ENCODE measurements around the gene KDM2B. TPM values are rescaled to one million over a fixed set of nuclear protein-coding genes. Genes with fewer than 3 reads are reported as not detected.

KDM2B gene
- total and polyA plus RNA-seq, 10 of the 15 experiments (the other 5 are each of a cell fraction or from before 2014, with no cell fraction given), result 13.6 to 124 (median 40.4) TPM

DNA sequence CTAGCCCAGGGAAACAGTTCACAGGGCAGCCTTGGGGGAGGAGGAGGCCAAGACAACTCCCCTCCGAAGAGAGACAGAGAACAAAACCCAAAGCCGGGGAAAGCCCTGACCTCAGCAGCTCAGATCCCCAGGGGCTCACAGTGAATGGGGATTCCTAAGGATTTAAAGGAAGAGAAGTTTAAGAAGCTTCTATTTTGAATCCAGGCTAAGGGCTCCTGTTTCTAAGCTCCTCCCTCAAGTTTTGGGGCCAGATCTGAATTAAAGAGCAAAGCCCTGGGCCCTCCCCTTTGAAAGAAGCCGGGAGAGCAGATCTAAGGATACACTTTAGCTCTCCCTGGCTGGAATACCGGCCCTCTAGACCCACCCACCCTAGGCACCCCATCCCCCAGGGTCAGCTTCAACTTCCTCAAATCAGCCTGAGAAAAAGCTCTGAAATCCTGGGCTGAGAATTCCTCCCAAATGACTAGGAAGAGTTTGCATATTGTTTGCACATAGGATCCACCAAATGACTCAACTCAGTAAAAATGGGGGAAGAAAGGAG lies 3.9 kb downstream of the KDM2B start (continued):
- TF ChIP-seq, protein P1, sequence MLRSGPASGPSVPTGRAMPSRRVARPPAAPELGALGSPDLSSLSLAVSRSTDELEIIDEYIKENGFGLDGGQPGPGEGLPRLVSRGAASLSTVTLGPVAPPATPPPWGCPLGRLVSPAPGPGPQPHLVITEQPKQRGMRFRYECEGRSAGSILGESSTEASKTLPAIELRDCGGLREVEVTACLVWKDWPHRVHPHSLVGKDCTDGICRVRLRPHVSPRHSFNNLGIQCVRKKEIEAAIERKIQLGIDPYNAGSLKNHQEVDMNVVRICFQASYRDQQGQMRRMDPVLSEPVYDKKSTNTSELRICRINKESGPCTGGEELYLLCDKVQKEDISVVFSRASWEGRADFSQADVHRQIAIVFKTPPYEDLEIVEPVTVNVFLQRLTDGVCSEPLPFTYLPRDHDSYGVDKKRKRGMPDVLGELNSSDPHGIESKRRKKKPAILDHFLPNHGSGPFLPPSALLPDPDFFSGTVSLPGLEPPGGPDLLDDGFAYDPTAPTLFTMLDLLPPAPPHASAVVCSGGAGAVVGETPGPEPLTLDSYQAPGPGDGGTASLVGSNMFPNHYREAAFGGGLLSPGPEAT (IDR thresholded peaks at IDR 0.05; ENCODE audit: low read depth), result peak; percentile 69; the same call in 1 of the 2 replicates

DNA sequence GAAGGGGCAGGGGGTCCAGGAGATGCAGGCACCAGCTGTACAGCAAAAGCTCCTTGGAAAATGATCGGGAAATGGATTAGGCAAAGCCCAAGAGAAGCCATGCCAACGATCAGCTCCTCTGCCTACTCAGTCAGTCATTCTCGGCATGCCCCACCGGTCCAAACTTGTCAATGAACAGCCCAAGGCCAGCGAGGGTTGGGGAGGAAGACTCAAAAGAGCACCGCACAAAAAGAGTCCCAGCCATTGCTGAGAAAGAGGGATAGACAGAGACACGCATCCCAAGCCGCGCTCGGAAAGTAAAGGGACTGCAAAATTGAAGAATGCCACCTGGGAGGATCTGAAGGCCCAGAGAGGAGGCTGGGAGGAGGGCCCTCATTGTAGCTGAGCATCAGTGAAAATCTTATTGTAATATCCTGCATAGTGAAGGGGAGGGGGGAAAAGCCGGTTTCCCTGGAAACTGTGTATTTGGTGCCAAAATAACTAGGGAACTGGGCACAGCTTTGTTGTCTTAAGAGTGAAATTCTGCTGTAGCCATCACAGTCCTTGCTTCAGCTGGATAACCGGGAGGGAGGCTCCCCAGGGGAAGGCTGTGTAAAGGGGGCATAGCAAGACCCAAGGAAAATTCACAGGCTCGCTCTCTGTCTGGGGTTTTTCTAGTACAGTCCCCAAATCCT lies 4.7 kb downstream of the KDM2B start:
- ChIA-PET POLR2A (interaction anchor here (0.5 to 8.1 kb wide), 14 partner anchors 8 to 1615 kb away, joined by 3 to 87 read pairs (median 4); partner anchors contain the start of gene ORAI1), CTCF (interaction anchor here (0.6 to 5.1 kb wide), 12 partner anchors 10 to 218 kb away, joined by 3 to 40 read pairs (median 4); partner anchors contain the start of gene MORN3), SMC1A (ENCODE audit: uncharacterized antibody, unreplicated experiment) (interaction anchor here (0.9 to 7.3 kb wide), 14 partner anchors 10 to 111 kb away, joined by 3 to 48 read pairs (median 4); no protein-coding TSS in a partner anchor), RAD21 (ENCODE audit: unreplicated experiment) (interaction anchor here (0.8 to 5.8 kb wide), 15 partner anchors 15 to 110 kb away, joined by 3 to 51 read pairs (median 4); partner anchors contain the start of gene ORAI1)
- Histone ChIP-seq H3K4me3 (no peak overlapping the region), H3K9ac (ENCODE audit: control insufficient read depth, insufficient read depth, low read length) (no peak overlapping the region), H2AFZ (ENCODE audit: control insufficient read depth, low read depth, low read length) (no peak overlapping the region), H3K79me2 (ENCODE audit: control insufficient read depth, insufficient read depth, low read length) (peaks cover 8% of the 10 kb centered on the region), H3K27ac (ENCODE audit: control insufficient read depth, insufficient read depth) (no peak overlapping the region), H3K9me3 (replicated peaks; ENCODE audit: control insufficient read depth, insufficient read depth, low read length) (no peaks in the 10 kb centered on the region), H3K27me3 (replicated peaks in 1 of 2; ENCODE audit: control insufficient read depth in 2 of 2, insufficient read depth in 2 of 2, low read length in 1 of 2) (no peaks in the 10 kb centered on the region), H3K4me2 (ENCODE audit: control insufficient read depth, insufficient read depth) (peak overlapping the region; percentile 18; the same call in 1 of the 2 replicates), H3K36me3 (ENCODE audit: control insufficient read depth in 2 of 2, insufficient read depth in 2 of 2, low read length in 1 of 2) (no peaks in the 10 kb centered on the region; a peak in 1 of 4 replicates), H4K20me1 (ENCODE audit: control insufficient read depth, insufficient read depth) (no peaks in the 10 kb centered on the region), H3K4me1 (ENCODE audit: control insufficient read depth, insufficient read depth, low read length) (peaks cover 12% of the 10 kb centered on the region)
- BruUV-seq (replicated peaks), result TSS peak; percentile 30
- FAIRE-seq, result no peak
- WGBS (ENCODE audit: insufficient coverage, insufficient replicate concordance, low lambda C conversion rate, missing lambda C conversion rate), result 92% methylated on average over 13 of the region's 13 CpGs
- no peak for ATAC-seq
- no peak for DNase-seq (ENCODE audit: low read depth, low spot score)
- in situ Hi-C loops (cut with MboI), result no loop called here
- intact Hi-C loops (cut with micrococcal nuclease; ENCODE audit: unreplicated experiment), result no loop called here
- TF ChIP-seq ZNF384 (IDR thresholded peaks at IDR 0.05; ENCODE audit: borderline replicate concordance, low read depth, low read length) (no peak), NR2F1 (conservative IDR thresholded peaks at IDR 0.05) (no peak), YBX1 (IDR thresholded peaks at IDR 0.05) (no peak), NFXL1 (IDR thresholded peaks at IDR 0.05; ENCODE audit: borderline replicate concordance) (no peak), TARDBP (IDR thresholded peaks at IDR 0.05; ENCODE audit: borderline replicate concordance) (no peak), FOXK2 (IDR thresholded peaks at IDR 0.05) (no peak)
- TF ChIP-seq, protein P2, sequence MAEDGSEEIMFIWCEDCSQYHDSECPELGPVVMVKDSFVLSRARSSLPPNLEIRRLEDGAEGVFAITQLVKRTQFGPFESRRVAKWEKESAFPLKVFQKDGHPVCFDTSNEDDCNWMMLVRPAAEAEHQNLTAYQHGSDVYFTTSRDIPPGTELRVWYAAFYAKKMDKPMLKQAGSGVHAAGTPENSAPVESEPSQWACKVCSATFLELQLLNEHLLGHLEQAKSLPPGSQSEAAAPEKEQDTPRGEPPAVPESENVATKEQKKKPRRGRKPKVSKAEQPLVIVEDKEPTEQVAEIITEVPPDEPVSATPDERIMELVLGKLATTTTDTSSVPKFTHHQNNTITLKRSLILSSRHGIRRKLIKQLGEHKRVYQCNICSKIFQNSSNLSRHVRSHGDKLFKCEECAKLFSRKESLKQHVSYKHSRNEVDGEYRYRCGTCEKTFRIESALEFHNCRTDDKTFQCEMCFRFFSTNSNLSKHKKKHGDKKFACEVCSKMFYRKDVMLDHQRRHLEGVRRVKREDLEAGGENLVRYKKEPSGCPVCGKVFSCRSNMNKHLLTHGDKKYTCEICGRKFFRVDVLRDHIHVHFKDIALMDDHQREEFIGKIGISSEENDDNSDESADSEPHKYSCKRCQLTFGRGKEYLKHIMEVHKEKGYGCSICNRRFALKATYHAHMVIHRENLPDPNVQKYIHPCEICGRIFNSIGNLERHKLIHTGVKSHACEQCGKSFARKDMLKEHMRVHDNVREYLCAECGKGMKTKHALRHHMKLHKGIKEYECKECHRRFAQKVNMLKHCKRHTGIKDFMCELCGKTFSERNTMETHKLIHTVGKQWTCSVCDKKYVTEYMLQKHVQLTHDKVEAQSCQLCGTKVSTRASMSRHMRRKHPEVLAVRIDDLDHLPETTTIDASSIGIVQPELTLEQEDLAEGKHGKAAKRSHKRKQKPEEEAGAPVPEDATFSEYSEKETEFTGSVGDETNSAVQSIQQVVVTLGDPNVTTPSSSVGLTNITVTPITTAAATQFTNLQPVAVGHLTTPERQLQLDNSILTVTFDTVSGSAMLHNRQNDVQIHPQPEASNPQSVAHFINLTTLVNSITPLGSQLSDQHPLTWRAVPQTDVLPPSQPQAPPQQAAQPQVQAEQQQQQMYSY (CRISPR knock-in tag; IDR thresholded peaks at IDR 0.05), result no peak
- TF ChIP-seq, protein P3, sequence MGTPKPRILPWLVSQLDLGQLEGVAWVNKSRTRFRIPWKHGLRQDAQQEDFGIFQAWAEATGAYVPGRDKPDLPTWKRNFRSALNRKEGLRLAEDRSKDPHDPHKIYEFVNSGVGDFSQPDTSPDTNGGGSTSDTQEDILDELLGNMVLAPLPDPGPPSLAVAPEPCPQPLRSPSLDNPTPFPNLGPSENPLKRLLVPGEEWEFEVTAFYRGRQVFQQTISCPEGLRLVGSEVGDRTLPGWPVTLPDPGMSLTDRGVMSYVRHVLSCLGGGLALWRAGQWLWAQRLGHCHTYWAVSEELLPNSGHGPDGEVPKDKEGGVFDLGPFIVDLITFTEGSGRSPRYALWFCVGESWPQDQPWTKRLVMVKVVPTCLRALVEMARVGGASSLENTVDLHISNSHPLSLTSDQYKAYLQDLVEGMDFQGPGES (IDR thresholded peaks at IDR 0.05), result no peak
- TF ChIP-seq, protein P4, sequence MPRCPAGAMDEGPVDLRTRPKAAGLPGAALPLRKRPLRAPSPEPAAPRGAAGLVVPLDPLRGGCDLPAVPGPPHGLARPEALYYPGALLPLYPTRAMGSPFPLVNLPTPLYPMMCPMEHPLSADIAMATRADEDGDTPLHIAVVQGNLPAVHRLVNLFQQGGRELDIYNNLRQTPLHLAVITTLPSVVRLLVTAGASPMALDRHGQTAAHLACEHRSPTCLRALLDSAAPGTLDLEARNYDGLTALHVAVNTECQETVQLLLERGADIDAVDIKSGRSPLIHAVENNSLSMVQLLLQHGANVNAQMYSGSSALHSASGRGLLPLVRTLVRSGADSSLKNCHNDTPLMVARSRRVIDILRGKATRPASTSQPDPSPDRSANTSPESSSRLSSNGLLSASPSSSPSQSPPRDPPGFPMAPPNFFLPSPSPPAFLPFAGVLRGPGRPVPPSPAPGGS (IDR thresholded peaks at IDR 0.05; ENCODE audit: borderline replicate concordance, insufficient read depth, low read depth, low read length, poor library complexity, severe bottlenecking), result no peak
- TF ChIP-seq, protein P5, sequence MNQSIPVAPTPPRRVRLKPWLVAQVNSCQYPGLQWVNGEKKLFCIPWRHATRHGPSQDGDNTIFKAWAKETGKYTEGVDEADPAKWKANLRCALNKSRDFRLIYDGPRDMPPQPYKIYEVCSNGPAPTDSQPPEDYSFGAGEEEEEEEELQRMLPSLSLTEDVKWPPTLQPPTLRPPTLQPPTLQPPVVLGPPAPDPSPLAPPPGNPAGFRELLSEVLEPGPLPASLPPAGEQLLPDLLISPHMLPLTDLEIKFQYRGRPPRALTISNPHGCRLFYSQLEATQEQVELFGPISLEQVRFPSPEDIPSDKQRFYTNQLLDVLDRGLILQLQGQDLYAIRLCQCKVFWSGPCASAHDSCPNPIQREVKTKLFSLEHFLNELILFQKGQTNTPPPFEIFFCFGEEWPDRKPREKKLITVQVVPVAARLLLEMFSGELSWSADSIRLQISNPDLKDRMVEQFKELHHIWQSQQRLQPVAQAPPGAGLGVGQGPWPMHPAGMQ (IDR thresholded peaks at IDR 0.05; ENCODE audit: borderline replicate concordance), result no peak

All from GM12878 (cell line).